ENCODE data around the gene DGKD. TPM values are rescaled to one million over a fixed set of nuclear protein-coding genes. Genes with fewer than 3 reads are reported as not detected.

Gene DGKD
- total RNA-seq, 1 experiment from 2014 or later, result 41.4 TPM

DNA sequence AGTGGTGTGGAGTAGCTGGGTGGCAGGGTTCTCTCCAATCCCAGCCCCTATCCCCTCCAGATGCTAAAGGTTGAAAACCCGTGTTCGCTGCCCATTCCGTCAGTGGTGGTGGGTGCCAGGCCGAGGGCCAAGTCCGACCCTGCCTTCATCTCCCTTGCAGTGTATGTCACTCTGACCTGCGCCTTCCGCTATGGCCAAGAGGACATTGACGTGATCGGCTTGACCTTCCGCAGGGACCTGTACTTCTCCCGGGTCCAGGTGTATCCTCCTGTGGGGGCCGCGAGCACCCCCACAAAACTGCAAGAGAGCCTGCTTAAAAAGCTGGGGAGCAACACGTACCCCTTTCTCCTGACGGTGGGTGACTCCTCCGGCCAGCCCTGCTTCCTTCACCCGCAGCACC lies 33.8 kb upstream of the DGKD start:
- Mint-ChIP-seq H3K4me1 (no peaks in the 10 kb centered on the region), H3K27ac (no peak overlapping the region), H3K9me3 (no peaks in the 10 kb centered on the region), H3K27me3 (ENCODE audit: low read depth) (no peaks in the 10 kb centered on the region), H3K36me3 (no peaks in the 10 kb centered on the region), H3K4me3 (no peak overlapping the region)
- ChIA-PET CTCF (no interaction called here), POLR2A (no interaction called here)
- no peak for DNase-seq (ENCODE audit: low spot score)
- TF ChIP-seq ETV6 (CRISPR knock-in tag; IDR thresholded peaks at IDR 0.05), result no peak
- no peak for TF ChIP-seq FOXP1 (CRISPR knock-in tag; IDR thresholded peaks at IDR 0.05; ENCODE audit: borderline replicate concordance)
- TF ChIP-seq, protein P1, sequence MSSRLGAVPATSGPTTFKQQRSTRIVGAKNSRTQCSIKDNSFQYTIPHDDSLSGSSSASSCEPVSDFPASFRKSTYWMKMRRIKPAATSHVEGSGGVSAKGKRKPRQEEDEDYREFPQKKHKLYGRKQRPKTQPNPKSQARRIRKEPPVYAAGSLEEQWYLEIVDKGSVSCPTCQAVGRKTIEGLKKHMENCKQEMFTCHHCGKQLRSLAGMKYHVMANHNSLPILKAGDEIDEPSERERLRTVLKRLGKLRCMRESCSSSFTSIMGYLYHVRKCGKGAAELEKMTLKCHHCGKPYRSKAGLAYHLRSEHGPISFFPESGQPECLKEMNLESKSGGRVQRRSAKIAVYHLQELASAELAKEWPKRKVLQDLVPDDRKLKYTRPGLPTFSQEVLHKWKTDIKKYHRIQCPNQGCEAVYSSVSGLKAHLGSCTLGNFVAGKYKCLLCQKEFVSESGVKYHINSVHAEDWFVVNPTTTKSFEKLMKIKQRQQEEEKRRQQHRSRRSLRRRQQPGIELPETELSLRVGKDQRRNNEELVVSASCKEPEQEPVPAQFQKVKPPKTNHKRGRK (CRISPR knock-in tag; IDR thresholded peaks at IDR 0.05; ENCODE audit: borderline replicate concordance), result no peak
- TF ChIP-seq JAZF1 (CRISPR knock-in tag; IDR thresholded peaks at IDR 0.05), result no peak
- no peak for TF ChIP-seq NR1H2 (CRISPR knock-in tag; IDR thresholded peaks at IDR 0.05)
- no peak for TF ChIP-seq ZNF138 (CRISPR knock-in tag; conservative IDR thresholded peaks at IDR 0.05)
- TF ChIP-seq, protein P2, sequence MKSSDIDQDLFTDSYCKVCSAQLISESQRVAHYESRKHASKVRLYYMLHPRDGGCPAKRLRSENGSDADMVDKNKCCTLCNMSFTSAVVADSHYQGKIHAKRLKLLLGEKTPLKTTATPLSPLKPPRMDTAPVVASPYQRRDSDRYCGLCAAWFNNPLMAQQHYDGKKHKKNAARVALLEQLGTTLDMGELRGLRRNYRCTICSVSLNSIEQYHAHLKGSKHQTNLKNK (CRISPR knock-in tag; IDR thresholded peaks at IDR 0.05), result no peak
- TF ChIP-seq, protein P3, sequence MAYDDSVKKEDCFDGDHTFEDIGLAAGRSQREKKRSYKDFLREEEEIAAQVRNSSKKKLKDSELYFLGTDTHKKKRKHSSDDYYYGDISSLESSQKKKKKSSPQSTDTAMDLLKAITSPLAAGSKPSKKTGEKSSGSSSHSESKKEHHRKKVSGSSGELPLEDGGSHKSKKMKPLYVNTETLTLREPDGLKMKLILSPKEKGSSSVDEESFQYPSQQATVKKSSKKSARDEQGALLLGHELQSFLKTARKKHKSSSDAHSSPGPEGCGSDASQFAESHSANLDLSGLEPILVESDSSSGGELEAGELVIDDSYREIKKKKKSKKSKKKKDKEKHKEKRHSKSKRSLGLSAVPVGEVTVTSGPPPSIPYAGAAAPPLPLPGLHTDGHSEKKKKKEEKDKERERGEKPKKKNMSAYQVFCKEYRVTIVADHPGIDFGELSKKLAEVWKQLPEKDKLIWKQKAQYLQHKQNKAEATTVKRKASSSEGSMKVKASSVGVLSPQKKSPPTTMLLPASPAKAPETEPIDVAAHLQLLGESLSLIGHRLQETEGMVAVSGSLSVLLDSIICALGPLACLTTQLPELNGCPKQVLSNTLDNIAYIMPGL (CRISPR knock-in tag; IDR thresholded peaks at IDR 0.05), result no peak
- no peak for TF ChIP-seq ZNF219 (CRISPR knock-in tag; IDR thresholded peaks at IDR 0.05; ENCODE audit: borderline replicate concordance)
- no peak for TF ChIP-seq ZNF121 (CRISPR knock-in tag; IDR thresholded peaks at IDR 0.05)
- TF ChIP-seq, protein P4, sequence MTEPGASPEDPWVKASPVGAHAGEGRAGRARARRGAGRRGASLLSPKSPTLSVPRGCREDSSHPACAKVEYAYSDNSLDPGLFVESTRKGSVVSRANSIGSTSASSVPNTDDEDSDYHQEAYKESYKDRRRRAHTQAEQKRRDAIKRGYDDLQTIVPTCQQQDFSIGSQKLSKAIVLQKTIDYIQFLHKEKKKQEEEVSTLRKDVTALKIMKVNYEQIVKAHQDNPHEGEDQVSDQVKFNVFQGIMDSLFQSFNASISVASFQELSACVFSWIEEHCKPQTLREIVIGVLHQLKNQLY (CRISPR knock-in tag; IDR thresholded peaks at IDR 0.05), result no peak
- no peak for TF ChIP-seq JUN (CRISPR knock-in tag; IDR thresholded peaks at IDR 0.05)
- TF ChIP-seq, protein P5, sequence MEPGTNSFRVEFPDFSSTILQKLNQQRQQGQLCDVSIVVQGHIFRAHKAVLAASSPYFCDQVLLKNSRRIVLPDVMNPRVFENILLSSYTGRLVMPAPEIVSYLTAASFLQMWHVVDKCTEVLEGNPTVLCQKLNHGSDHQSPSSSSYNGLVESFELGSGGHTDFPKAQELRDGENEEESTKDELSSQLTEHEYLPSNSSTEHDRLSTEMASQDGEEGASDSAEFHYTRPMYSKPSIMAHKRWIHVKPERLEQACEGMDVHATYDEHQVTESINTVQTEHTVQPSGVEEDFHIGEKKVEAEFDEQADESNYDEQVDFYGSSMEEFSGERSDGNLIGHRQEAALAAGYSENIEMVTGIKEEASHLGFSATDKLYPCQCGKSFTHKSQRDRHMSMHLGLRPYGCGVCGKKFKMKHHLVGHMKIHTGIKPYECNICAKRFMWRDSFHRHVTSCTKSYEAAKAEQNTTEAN (CRISPR knock-in tag; IDR thresholded peaks at IDR 0.05), result no peak
- TF ChIP-seq, protein P6, sequence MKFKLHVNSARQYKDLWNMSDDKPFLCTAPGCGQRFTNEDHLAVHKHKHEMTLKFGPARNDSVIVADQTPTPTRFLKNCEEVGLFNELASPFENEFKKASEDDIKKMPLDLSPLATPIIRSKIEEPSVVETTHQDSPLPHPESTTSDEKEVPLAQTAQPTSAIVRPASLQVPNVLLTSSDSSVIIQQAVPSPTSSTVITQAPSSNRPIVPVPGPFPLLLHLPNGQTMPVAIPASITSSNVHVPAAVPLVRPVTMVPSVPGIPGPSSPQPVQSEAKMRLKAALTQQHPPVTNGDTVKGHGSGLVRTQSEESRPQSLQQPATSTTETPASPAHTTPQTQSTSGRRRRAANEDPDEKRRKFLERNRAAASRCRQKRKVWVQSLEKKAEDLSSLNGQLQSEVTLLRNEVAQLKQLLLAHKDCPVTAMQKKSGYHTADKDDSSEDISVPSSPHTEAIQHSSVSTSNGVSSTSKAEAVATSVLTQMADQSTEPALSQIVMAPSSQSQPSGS (CRISPR knock-in tag; IDR thresholded peaks at IDR 0.05; ENCODE audit: borderline replicate concordance, low read depth), result no peak
- TF ChIP-seq SOX15 (CRISPR knock-in tag; IDR thresholded peaks at IDR 0.05), result no peak
- no peak for ATAC-seq

DNA sequence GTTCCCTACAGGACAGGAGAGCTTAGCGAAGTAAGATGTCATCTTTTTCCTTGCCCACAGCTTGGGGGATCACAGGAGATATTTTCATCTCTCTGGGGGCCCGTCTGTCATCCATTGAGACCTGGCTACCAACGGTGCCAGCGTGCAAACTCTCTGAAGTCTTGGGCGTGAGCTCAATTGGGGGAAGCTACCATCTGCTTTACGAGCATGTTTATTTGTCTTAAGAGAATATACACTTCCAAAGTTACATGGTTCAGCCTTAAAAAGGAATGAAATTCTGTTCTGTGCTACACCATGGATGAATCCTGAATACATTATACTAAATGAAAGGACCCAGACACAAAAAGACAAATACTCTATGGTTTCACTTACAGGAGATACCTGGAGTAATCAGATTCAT lies 33.1 kb upstream of the DGKD start:
- H3K27ac Mint-ChIP-seq, result no peak overlapping the region
- H3K9me3 Mint-ChIP-seq, result no peaks in the 10 kb centered on the region
- no peaks in the 10 kb centered on the region for H3K36me3 Mint-ChIP-seq
- no peak for DNase-seq (ENCODE audit: low spot score)
- CTCF ChIA-PET, result no interaction called here
- POLR2A ChIA-PET, result no interaction called here
- TF ChIP-seq MXD4 (CRISPR knock-in tag; IDR thresholded peaks at IDR 0.05; ENCODE audit: borderline replicate concordance), result no peak
- no peak for TF ChIP-seq OVOL2 (CRISPR knock-in tag; IDR thresholded peaks at IDR 0.05; ENCODE audit: borderline replicate concordance)
- no peak for TF ChIP-seq ZNF317 (CRISPR knock-in tag; IDR thresholded peaks at IDR 0.05; ENCODE audit: borderline replicate concordance, low read depth)
- TF ChIP-seq, protein P7, sequence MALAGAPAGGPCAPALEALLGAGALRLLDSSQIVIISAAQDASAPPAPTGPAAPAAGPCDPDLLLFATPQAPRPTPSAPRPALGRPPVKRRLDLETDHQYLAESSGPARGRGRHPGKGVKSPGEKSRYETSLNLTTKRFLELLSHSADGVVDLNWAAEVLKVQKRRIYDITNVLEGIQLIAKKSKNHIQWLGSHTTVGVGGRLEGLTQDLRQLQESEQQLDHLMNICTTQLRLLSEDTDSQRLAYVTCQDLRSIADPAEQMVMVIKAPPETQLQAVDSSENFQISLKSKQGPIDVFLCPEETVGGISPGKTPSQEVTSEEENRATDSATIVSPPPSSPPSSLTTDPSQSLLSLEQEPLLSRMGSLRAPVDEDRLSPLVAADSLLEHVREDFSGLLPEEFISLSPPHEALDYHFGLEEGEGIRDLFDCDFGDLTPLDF (CRISPR knock-in tag; IDR thresholded peaks at IDR 0.05), result no peak
- TF ChIP-seq NR3C1 (CRISPR knock-in tag; conservative IDR thresholded peaks at IDR 0.05; ENCODE audit: low read depth), result no peak
- TF ChIP-seq ETV6 (CRISPR knock-in tag; IDR thresholded peaks at IDR 0.05), result no peak
- no peak for TF ChIP-seq EMX1 (CRISPR knock-in tag; IDR thresholded peaks at IDR 0.05)
- TF ChIP-seq, protein P8, sequence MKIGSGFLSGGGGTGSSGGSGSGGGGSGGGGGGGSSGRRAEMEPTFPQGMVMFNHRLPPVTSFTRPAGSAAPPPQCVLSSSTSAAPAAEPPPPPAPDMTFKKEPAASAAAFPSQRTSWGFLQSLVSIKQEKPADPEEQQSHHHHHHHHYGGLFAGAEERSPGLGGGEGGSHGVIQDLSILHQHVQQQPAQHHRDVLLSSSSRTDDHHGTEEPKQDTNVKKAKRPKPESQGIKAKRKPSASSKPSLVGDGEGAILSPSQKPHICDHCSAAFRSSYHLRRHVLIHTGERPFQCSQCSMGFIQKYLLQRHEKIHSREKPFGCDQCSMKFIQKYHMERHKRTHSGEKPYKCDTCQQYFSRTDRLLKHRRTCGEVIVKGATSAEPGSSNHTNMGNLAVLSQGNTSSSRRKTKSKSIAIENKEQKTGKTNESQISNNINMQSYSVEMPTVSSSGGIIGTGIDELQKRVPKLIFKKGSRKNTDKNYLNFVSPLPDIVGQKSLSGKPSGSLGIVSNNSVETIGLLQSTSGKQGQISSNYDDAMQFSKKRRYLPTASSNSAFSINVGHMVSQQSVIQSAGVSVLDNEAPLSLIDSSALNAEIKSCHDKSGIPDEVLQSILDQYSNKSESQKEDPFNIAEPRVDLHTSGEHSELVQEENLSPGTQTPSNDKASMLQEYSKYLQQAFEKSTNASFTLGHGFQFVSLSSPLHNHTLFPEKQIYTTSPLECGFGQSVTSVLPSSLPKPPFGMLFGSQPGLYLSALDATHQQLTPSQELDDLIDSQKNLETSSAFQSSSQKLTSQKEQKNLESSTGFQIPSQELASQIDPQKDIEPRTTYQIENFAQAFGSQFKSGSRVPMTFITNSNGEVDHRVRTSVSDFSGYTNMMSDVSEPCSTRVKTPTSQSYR (CRISPR knock-in tag; IDR thresholded peaks at IDR 0.05), result no peak
- no peak for TF ChIP-seq GABPB1 (CRISPR knock-in tag; IDR thresholded peaks at IDR 0.05)
- no peak for TF ChIP-seq ZNF232 (CRISPR knock-in tag; IDR thresholded peaks at IDR 0.05)
- H3K27me3 Mint-ChIP-seq (ENCODE audit: low read depth), result peaks cover 3% of the 10 kb centered on the region; the same call in 1 of the 2 replicates
- no peak overlapping the region for H3K4me3 Mint-ChIP-seq
- H3K4me1 Mint-ChIP-seq, result no peaks in the 10 kb centered on the region
- ATAC-seq, result no peak
